Esophagus muscularis mucosa (tissue), 4 donors: ENCODE measurements around the gene FOXK1. TPM values are rescaled to one million over a fixed set of nuclear protein-coding genes. Genes with fewer than 3 reads are reported as not detected.
A peak's percentile ranks its signal among the peaks of the same experiment; 100 is the strongest.

Experiments
- DNase-seq: peaks from one replicate; pipeline ENCODE4 v3.0.0-alpha.2; 2017; ENCODE audit errors: extremely low spot score
- H3K27ac ChIP-seq, 4 donors: fragments of 200-600 bp; sonication (generic); replicated peaks in 1 of 4; 1 replicate in 3 of 4; 2 replicates in 1 of 4; pipeline ENCODE4 v1.5.1; 2016 to 2019; ENCODE audit warnings: mild to moderate bottlenecking in 1 of 4
- H3K27me3 ChIP-seq, 4 donors: fragments of 200-600 bp; sonication (generic); one replicate each; pipeline versions ENCODE4 v1.5.1 to v1.6.0; 2016 to 2019
- H3K36me3 ChIP-seq, 4 donors: fragments of 200-600 bp; sonication (generic); one replicate each; pipeline ENCODE4 v1.5.1; 2016 to 2019
- H3K4me1 ChIP-seq, 4 donors: fragments of 200-600 bp; sonication (generic); one replicate each; pipeline ENCODE4 v1.5.1; 2016 to 2019
- H3K4me3 ChIP-seq, 4 donors: fragments of 200-600 bp; sonication (generic); 1 replicate in 2 of 4; 2 replicates in 2 of 4; pipeline ENCODE4 v1.5.1; 2016 to 2019; ENCODE audit warnings: mild to moderate bottlenecking in 4 of 4, moderate library complexity in 1 of 4
- H3K9me3 ChIP-seq, 4 donors: fragments of 200-600 bp; sonication (generic); 1 replicate in 3 of 4; 2 replicates in 1 of 4; pipeline ENCODE4 v1.5.1; 2016 to 2019
- CTCF ChIP-seq, 3 experiments: fragments of 200-600 bp in 2 of 3; fragments of 450-650 bp in 1 of 3; sonication (generic) in 2 of 3; IDR thresholded peaks; one replicate each; pipeline ENCODE4 v1.5.1; 2017 to 2019; ENCODE audit warnings: antibody characterized with exemption in 3 of 3, mild to moderate bottlenecking in 2 of 3, moderate library complexity in 1 of 3
- EP300 ChIP-seq: sonication (generic); formaldehyde crosslinking; IDR thresholded peaks from one replicate; pipeline ENCODE4 v1.6.1; 2017; ENCODE audit warnings: antibody characterized with exemption
- POLR2A ChIP-seq: fragments of 450-650 bp; IDR thresholded peaks from one replicate; pipeline ENCODE4 v1.6.1; 2017; ENCODE audit warnings: antibody characterized with exemption, moderate library complexity, mild to moderate bottlenecking, low read depth
- POLR2AphosphoS5 ChIP-seq, 2 donors: sonication (generic); formaldehyde crosslinking; IDR thresholded peaks; one replicate each; pipeline ENCODE4 v1.6.1; 2017; ENCODE audit warnings: antibody characterized with exemption in 2 of 2
- whole genome bisulfite sequencing: methylation state at CpG from one replicate; pipeline ENCODE4 v1.1.5; 2018; 5-methylcytosine and 5-hydroxymethylcytosine counted together
- intact Hi-C: fragments of 100-400 bp; cut with DNase I; formaldehyde crosslinking; loops from one replicate; pipeline ENCODE4 v1.15.1; 2023
- total RNA-seq, 4 donors: library from RNA; depleted of rRNA; stranded (reverse); fragments of >200 nt; gene quantifications; one replicate each; pipeline versions ENCODE4 v1.1.0 to v1.2.1, GENCODE V29; 2016

FOXK1 gene
- total RNA-seq, 4 donors from 2014 or later: 23.4 to 46.1 (median 36.3) TPM

- Histone ChIP-seq H3K36me3 (peaks cover 15 to 28% (median 23%) of the 10 kb centered on the region in 4 donors), H3K4me3 (peak overlapping the region; percentile 3 to 42 (median 30)), H3K27ac (peak overlapping the region; percentile 60 to 68 (median 64)), H3K27me3 (no peaks in the 10 kb centered on the region), H3K9me3 (no peaks in the 10 kb centered on the region), H3K4me1 (peaks cover 34 to 62% (median 41%) of the 10 kb centered on the region in 4 donors)
- no peak for TF ChIP-seq POLR2A
- peak in 1 of 2 donors; percentile 29 for TF ChIP-seq POLR2AphosphoS5 (IDR thresholded peaks at IDR 0.05)
- intact Hi-C loops: no loop called here
- WGBS: 53% methylated on average over 16 of the region's 23 CpGs
- no peak for DNase-seq
These were observed 56.8 kb downstream of the FOXK1 start for GRCh38 chr7:4738711-4739527.

- WGBS: 52% methylated on average over 12 of the region's 16 CpGs
- H3K4me1 ChIP-seq: peaks cover 39 to 62% (median 45%) of the 10 kb centered on the region in 4 donors
- H3K36me3 ChIP-seq: peaks cover 15 to 28% (median 23%) of the 10 kb centered on the region in 4 donors
- peak overlapping the region; percentile 3 to 42 (median 30) for H3K4me3 ChIP-seq
- H3K9me3 ChIP-seq: no peaks in the 10 kb centered on the region
- peak overlapping the region; percentile 60 to 68 (median 64) for H3K27ac ChIP-seq
- no peak for TF ChIP-seq EP300
- TF ChIP-seq POLR2AphosphoS5 (IDR thresholded peaks at IDR 0.05): peak; percentile 23 to 31
- peak; percentile 29 to 64 (median 53) for TF ChIP-seq CTCF (IDR thresholded peaks at IDR 0.05)
- no peak for TF ChIP-seq POLR2A
- DNase-seq: no peak
- no peaks in the 10 kb centered on the region for H3K27me3 ChIP-seq
- intact Hi-C loops: no loop called here
These were observed 57.5 kb downstream of the FOXK1 start for GRCh38 chr7:4739528-4739992.

DNA sequence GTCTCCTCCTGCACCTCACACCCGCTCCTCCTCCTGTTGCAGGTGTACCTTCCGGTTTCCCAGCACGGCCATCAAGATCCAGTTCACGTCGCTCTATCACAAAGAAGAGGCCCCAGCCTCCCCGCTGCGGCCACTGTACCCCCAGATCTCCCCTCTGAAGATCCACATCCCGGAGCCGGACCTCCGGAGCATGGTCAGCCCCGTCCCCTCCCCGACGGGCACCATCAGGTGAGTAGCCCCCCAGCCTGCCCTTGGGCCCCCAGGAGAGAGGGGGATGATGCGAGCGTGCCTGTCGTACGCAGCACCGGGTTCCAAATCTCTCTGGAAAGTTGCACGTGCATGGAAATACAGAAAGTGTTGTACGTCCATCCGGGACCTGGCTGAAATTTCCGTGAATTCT lies 58.7 kb downstream of the FOXK1 start:
- Histone ChIP-seq H3K4me1 (peaks cover 38 to 71% (median 55%) of the 10 kb centered on the region in 4 donors), H3K27ac (no peak overlapping the region), H3K27me3 (no peaks in the 10 kb centered on the region), H3K9me3 (no peaks in the 10 kb centered on the region), H3K4me3 (no peak overlapping the region), H3K36me3 (peaks cover 15 to 28% (median 23%) of the 10 kb centered on the region in 4 donors)
- 93% methylated on average over 20 of the region's 22 CpGs for WGBS
- TF ChIP-seq POLR2A (no peak), CTCF (IDR thresholded peaks at IDR 0.05) (no peak), EP300 (no peak), POLR2AphosphoS5 (IDR thresholded peaks at IDR 0.05) (no peak)
- intact Hi-C loops: no loop called here
- no peak for DNase-seq

- no peaks in the 10 kb centered on the region for H3K9me3 ChIP-seq
- no peaks in the 10 kb centered on the region for H3K27me3 ChIP-seq
- TF ChIP-seq EP300 (no peak), POLR2AphosphoS5 (IDR thresholded peaks at IDR 0.05) (no peak), CTCF (IDR thresholded peaks at IDR 0.05) (no peak), POLR2A (no peak)
- WGBS: 91% methylated on average over 22 of the region's 23 CpGs
- no peak overlapping the region for H3K4me3 ChIP-seq
- peaks cover 48 to 79% (median 67%) of the 10 kb centered on the region in 4 donors for H3K4me1 ChIP-seq
- intact Hi-C loops: no loop called here
- peaks cover 15 to 28% (median 23%) of the 10 kb centered on the region in 4 donors for H3K36me3 ChIP-seq
- peak overlapping the region in 1 of 4 donors; percentile 6 for H3K27ac ChIP-seq
- no peak for DNase-seq
These were observed 60.0 kb downstream of the FOXK1 start for GRCh38 chr7:4742051-4742573.

DNA sequence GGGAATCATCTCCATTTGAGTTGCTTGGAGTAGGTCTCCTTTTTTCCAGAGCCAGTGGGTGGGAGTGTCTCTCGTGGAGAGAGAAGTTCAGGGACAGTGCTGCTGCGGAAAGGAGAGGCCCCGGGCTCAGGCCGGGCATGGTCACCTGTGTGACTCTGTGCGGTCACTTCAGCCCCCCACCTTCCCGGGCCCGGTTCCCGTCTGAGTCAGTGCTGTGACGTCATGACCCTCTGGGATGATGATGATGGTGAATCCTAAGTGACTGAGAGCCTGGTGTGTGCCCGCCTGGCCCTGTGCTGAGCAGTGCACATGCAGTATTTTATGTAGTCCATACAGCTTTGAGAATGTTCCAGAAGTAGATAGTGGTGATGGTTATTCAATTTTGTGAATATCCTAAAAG lies 60.8 kb downstream of the FOXK1 start:
- Histone ChIP-seq H3K4me1 (peaks cover 55 to 81% (median 72%) of the 10 kb centered on the region in 4 donors), H3K9me3 (no peaks in the 10 kb centered on the region), H3K27ac (peak overlapping the region; percentile 6 to 92 (median 87)), H3K36me3 (peaks cover 15 to 34% (median 23%) of the 10 kb centered on the region in 4 donors), H3K27me3 (no peaks in the 10 kb centered on the region), H3K4me3 (no peak overlapping the region)
- TF ChIP-seq EP300 (no peak), POLR2AphosphoS5 (IDR thresholded peaks at IDR 0.05) (no peak), CTCF (IDR thresholded peaks at IDR 0.05) (no peak), POLR2A (no peak)
- DNase-seq: no peak
- WGBS: 88% methylated on average over 9 of the region's 10 CpGs
- intact Hi-C loops: no loop called here
